ENCODE results near the gene ADCY2.

Gene ADCY2

GRCh38 chr5:7395947-7396712, at the start of gene ADCY2:
Gene ADCY2 (plus strand): TSS chr5:7396138. CDS start chr5:7396297, 159 bp downstream.
- Mint-ChIP-seq H3K9me3 (no peaks in the 10 kb centered on the region), H3K36me3 (no peaks in the 10 kb centered on the region), H3K4me1 (peaks cover 5% of the 10 kb centered on the region), H3K27ac (no peak within 1 kb of the TSS), H3K4me3 (no peak within 1 kb of the TSS), H3K27me3 (peaks cover 33% of the 10 kb centered on the region)

DNA sequence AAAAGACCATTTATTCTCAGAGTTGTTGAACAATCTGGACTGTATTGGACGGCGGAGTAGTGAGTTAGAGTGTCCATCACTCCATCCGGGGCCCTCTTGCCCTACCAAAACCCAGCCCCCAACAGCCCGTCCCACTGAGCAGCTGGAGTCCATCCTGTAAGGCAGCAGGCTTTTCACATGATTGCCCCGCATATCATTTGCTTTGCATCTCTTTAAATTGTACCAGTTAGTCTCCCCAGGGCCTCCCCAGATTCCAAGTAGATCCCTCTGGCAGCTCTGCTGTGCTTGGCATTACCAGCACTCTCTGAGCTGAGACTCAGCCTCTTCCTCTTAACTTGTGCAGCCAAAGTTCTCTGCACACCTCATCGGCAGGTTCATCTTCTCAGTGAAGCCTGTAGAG, 48.6 kb upstream of the ADCY2 start:
- H3K4me1 Mint-ChIP-seq: no peaks in the 10 kb centered on the region

GRCh38 chr5:7348168-7348854, 47.6 kb upstream of the ADCY2 start:
- no peak overlapping the region for H3K27ac Mint-ChIP-seq
- no peaks in the 10 kb centered on the region for H3K9me3 Mint-ChIP-seq
- H3K4me3 Mint-ChIP-seq: no peak overlapping the region
- H3K27me3 Mint-ChIP-seq: peaks cover 2% of the 10 kb centered on the region
- no peaks in the 10 kb centered on the region for H3K4me1 Mint-ChIP-seq
- no peaks in the 10 kb centered on the region for H3K36me3 Mint-ChIP-seq

More for the DNA sequence above, 48.6 kb upstream of the ADCY2 start:
- no peaks in the 10 kb centered on the region for H3K36me3 Mint-ChIP-seq
- H3K9me3 Mint-ChIP-seq: no peaks in the 10 kb centered on the region
- no peak overlapping the region for H3K27ac Mint-ChIP-seq
- H3K27me3 Mint-ChIP-seq: peaks cover 2% of the 10 kb centered on the region
- no peak overlapping the region for H3K4me3 Mint-ChIP-seq

DNA sequence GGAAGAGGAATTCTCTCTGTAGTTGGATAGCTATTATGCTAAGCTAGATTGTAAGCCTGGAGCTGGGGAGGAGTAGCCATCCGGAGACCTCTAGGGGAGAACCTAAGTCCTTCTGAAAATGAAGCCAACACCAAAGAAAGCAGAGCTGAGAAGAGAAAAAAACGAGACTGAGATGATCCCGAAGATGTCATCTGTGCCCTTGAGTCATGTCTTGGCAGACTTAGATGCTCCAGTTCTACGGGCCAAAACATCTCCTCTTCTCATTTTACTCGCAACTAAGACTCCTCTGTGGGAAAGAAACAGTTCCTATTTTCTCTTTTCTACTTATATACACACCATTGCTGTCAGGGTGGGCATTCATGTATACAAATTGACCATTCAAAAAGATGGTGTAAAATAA, 34.3 kb upstream of the ADCY2 start:
- Mint-ChIP-seq H3K4me3 (no peak overlapping the region), H3K27me3 (peaks cover 3% of the 10 kb centered on the region), H3K4me1 (no peaks in the 10 kb centered on the region), H3K9me3 (no peaks in the 10 kb centered on the region), H3K36me3 (no peaks in the 10 kb centered on the region), H3K27ac (no peak overlapping the region)

DNA sequence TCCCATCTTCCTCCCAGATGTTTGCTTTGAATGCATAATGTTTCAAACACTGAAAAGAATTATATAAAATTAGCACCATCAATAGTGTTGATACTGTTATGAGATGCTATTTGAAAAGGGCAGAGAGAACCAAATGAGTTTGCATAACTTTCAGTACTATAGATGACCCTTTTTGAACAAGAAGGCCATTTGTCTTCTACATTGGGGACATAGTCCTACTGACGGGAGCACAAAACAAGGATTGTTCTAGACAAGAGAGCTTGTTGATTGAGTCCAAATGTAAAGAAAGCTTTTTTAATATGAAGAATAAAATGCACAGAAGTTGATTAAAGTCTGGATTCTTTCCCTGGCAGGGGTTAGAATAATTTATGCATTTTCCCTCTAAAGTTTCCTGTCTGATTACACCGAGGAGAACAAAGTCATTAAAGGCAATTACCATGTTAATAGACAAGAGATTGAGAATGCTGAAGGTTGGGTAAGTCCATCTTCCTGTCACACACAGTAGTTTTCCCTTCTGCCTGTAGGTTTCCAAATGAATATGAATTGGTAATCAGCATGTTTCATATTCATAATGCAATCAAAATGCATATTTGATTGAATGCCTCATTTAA, 32.8 kb upstream of the ADCY2 start:
- H3K4me1 Mint-ChIP-seq: no peaks in the 10 kb centered on the region
- H3K27me3 Mint-ChIP-seq: peaks cover 2% of the 10 kb centered on the region
- no peaks in the 10 kb centered on the region for H3K36me3 Mint-ChIP-seq
- H3K27ac Mint-ChIP-seq: no peak overlapping the region
- no peak overlapping the region for H3K4me3 Mint-ChIP-seq
- H3K9me3 Mint-ChIP-seq: no peaks in the 10 kb centered on the region

DNA sequence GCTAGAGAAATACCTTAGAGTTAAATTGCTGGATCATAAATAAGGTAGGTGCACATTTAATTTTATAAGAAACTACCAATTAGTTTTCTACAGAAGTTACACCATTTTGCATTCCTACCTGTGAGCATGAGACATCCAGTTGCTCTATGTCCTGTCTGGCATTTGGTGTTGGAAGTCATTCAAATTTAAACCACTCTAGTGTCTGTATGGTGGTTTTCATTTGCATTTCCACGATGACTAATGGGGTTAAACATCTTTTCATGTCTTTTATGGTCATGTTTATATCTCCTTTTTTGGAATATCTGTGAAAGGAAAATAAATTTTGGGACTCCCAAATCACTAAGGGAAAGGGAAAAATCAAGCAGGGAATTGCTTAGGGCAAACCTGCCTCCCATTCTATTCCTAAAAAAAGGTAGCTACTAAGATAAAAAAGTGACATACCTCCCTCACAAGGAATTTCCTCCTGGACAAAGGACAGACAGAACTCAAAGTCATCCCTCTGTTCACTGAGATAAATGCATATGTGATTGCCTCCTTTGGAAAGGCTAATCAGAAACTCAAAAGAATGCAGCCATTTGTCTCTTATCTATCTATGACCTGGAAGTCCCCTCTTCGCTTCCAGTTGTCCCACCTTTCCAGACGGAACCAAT, 31.6 kb upstream of the ADCY2 start:
- H3K27me3 Mint-ChIP-seq: no peaks in the 10 kb centered on the region
- no peaks in the 10 kb centered on the region for H3K36me3 Mint-ChIP-seq
- no peak overlapping the region for H3K27ac Mint-ChIP-seq
- H3K4me1 Mint-ChIP-seq: no peaks in the 10 kb centered on the region
- no peaks in the 10 kb centered on the region for H3K9me3 Mint-ChIP-seq
- H3K4me3 Mint-ChIP-seq: no peak overlapping the region

DNA sequence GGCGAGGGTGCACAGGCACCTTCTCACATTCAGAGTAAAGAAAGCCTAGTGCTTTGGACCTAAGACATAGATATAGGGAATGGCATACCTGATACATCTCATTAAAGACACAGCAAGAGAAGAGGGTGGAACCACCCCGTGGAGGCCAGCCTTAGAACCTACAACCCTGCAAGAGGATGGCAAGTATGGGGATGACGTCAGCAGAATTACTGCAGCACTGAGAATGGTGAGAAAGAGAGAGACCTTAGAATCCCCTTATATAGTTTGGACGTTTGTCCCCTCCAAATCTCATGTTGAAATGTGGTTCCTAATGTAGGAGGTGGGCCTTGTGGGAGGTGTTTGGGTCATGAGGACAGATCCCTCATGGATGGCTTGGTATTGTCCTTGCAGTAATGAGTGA, 28.2 kb upstream of the ADCY2 start:
- H3K27me3 Mint-ChIP-seq: no peaks in the 10 kb centered on the region
- no peaks in the 10 kb centered on the region for H3K4me1 Mint-ChIP-seq
- no peaks in the 10 kb centered on the region for H3K36me3 Mint-ChIP-seq
- H3K9me3 Mint-ChIP-seq: peaks cover 4% of the 10 kb centered on the region
- no peak overlapping the region for H3K27ac Mint-ChIP-seq
- no peak overlapping the region for H3K4me3 Mint-ChIP-seq

GRCh38 chr5:7372399-7372798, 23.5 kb upstream of the ADCY2 start:
- no peaks in the 10 kb centered on the region for H3K27me3 Mint-ChIP-seq

DNA sequence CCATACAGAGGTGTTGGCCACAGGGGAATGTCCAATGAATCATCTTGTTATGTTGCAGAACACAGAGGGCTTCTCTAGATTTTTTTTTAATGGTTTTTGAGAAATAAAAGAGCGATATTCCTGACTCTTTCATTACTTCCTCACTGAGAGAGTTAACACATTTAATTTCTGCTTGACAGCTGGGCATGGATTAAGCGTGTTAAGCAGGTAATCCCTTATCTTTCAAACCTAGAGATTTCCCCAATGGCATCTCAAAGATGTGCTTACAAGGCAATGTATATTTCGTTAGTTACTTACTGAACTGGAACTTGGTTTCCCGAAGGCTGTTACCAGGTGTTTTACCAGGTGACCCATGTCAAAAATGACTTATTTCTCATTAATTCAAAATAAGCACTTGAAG, 21.8 kb upstream of the ADCY2 start:
- Mint-ChIP-seq H3K27ac (no peak overlapping the region), H3K4me3 (no peak overlapping the region), H3K4me1 (no peaks in the 10 kb centered on the region), H3K27me3 (no peaks in the 10 kb centered on the region), H3K9me3 (peaks cover 4% of the 10 kb centered on the region), H3K36me3 (no peaks in the 10 kb centered on the region)

More at GRCh38 chr5:7372399-7372798, 23.5 kb upstream of the ADCY2 start:
- no peak overlapping the region for H3K4me3 Mint-ChIP-seq
- H3K4me1 Mint-ChIP-seq: no peaks in the 10 kb centered on the region
- no peak overlapping the region for H3K27ac Mint-ChIP-seq
- H3K9me3 Mint-ChIP-seq: peaks cover 4% of the 10 kb centered on the region
- no peaks in the 10 kb centered on the region for H3K36me3 Mint-ChIP-seq

- no peak overlapping the region for H3K4me3 Mint-ChIP-seq
- no peak overlapping the region for H3K27ac Mint-ChIP-seq
- H3K27me3 Mint-ChIP-seq: no peaks in the 10 kb centered on the region
- no peaks in the 10 kb centered on the region for H3K36me3 Mint-ChIP-seq
- H3K9me3 Mint-ChIP-seq: no peaks in the 10 kb centered on the region
- no peaks in the 10 kb centered on the region for H3K4me1 Mint-ChIP-seq
Measured at GRCh38 chr5:7375457-7375856, 20.5 kb upstream of the ADCY2 start.

DNA sequence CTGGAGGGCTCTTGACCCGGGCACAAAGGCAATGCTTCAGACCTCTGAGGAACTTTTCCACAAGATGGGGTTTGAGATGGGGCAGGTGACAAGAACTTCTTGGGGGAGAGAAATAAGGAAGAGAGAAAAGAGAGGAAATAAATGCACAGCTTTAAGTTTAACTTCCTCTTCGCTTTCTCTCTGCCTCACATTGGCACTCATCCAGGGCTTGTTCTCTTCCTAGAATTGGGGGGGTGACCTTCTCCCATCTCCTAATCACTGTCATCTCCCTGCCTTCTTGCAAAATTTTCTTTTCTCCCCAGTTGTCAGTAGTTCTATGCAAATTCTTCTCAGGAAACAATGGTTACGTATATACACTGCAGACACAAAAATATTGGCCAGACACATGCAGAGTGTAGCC, 19.1 kb upstream of the ADCY2 start:
- no peaks in the 10 kb centered on the region for H3K36me3 Mint-ChIP-seq
- peaks cover 3% of the 10 kb centered on the region for H3K27me3 Mint-ChIP-seq
- H3K9me3 Mint-ChIP-seq: peaks cover 4% of the 10 kb centered on the region
- no peak overlapping the region for H3K27ac Mint-ChIP-seq
- H3K4me1 Mint-ChIP-seq: no peaks in the 10 kb centered on the region
- H3K4me3 Mint-ChIP-seq: no peak overlapping the region

DNA sequence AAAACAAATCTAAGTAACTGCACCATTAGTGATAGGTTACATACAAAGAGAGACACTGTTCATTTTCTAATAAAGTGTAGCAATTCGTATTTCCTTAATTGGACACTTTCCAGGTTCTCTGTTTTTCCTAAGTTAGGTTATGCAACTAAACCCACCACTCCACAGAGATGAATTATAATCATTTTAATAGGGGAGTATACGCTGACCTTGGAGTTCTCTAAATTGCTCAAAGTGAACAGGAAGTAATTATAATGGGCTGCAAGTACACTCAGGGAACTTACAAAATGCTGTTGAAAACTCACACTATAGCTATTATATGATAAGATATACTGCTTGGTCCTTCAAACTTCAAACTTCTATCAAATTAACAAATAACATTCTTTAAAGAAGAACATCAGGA, 18.2 kb upstream of the ADCY2 start:
- no peaks in the 10 kb centered on the region for H3K36me3 Mint-ChIP-seq
- no peak overlapping the region for H3K27ac Mint-ChIP-seq
- H3K9me3 Mint-ChIP-seq: peaks cover 4% of the 10 kb centered on the region
- H3K4me1 Mint-ChIP-seq: no peaks in the 10 kb centered on the region
- peaks cover 4% of the 10 kb centered on the region for H3K27me3 Mint-ChIP-seq
- H3K4me3 Mint-ChIP-seq: no peak overlapping the region

DNA sequence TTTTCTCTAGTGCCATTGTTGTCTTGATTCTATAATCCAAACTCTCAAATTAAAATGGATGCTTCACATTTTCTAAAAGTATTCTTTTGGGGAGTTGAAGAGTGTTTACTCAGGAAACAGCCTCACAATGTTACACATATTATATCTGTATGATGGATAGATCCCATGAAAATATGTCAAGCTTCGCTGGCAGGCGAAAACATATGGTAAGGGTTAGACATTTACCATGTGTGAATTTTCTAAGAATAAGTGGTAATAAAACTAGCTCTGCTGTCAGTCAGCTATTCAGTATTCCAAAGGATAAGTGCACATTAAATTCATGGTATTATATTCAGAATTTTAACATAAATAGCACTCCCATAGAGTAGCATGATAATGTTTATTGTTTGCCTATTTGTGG, 13.3 kb upstream of the ADCY2 start:
- Mint-ChIP-seq H3K4me1 (no peaks in the 10 kb centered on the region), H3K36me3 (no peaks in the 10 kb centered on the region), H3K4me3 (no peak overlapping the region), H3K27ac (no peak overlapping the region), H3K9me3 (peaks cover 4% of the 10 kb centered on the region), H3K27me3 (peaks cover 6% of the 10 kb centered on the region)

DNA sequence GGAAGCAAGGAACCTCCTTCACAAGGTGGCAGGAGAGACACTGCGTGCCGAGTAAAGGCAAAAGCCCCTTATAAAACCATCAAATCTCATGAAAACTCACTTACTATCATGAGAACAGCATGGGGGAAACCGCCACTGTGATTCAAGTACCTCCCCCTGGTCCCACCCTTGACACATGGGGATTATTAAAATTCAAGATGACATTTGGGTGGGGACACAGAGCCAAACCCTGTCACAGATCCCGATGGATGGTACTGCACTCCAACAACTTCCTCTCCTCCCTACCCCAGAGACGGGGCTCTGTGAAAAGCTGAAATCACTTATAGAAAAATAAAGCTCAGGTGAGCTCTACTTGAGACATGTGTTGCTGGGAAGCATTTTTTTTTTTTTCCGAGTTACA, 10.3 kb upstream of the ADCY2 start:
- H3K9me3 Mint-ChIP-seq: peaks cover 3% of the 10 kb centered on the region
- no peak overlapping the region for H3K4me3 Mint-ChIP-seq
- H3K27ac Mint-ChIP-seq: no peak overlapping the region
- no peaks in the 10 kb centered on the region for H3K4me1 Mint-ChIP-seq
- H3K27me3 Mint-ChIP-seq: peaks cover 6% of the 10 kb centered on the region
- no peaks in the 10 kb centered on the region for H3K36me3 Mint-ChIP-seq

DNA sequence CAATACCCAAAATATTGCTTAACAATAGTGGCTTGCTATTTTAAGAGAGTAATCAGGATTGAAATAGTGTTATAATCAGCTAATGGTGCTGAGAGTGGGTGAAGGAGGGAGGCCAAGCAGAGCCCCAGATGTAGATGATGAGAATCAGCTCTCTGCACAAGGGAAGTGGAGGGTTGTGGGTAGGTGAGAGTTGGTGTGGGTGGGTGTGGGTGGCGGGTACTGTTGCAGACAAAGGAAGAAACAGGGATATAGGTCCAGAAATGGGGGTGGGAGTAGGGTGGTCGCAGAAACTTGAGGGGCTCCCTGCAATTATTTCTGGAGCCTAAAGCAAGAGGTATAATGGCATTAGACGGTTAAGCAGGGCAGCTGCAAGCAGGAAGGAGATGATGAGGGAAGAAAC, 7.4 kb upstream of the ADCY2 start:
- Mint-ChIP-seq H3K27me3 (peaks cover 13% of the 10 kb centered on the region), H3K4me1 (no peaks in the 10 kb centered on the region), H3K27ac (no peak overlapping the region), H3K36me3 (no peaks in the 10 kb centered on the region), H3K9me3 (no peaks in the 10 kb centered on the region), H3K4me3 (no peak overlapping the region)

DNA sequence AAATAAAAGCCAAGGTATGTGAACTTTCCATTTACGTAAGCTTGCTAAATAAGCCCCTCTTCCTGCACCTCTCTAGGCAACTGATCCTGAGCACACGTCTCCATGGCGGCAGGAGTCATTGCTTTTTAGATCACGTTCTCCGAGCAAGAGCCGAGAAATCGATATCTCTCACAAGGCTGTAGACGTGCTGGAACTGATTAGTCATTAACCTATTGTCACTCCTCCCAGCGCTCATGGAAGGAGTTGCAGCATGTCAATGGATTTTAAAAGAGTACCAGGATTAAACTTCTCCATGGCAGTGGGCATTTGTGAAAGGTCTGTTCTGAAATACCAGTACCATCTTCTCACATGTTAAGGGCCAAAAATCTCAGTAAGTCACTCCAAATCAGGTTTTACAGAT, 4.7 kb upstream of the ADCY2 start:
- H3K4me3 Mint-ChIP-seq: no peak overlapping the region
- H3K27me3 Mint-ChIP-seq: peaks cover 19% of the 10 kb centered on the region
- no peak overlapping the region for H3K27ac Mint-ChIP-seq
- no peaks in the 10 kb centered on the region for H3K36me3 Mint-ChIP-seq
- H3K9me3 Mint-ChIP-seq: no peaks in the 10 kb centered on the region
- no peaks in the 10 kb centered on the region for H3K4me1 Mint-ChIP-seq
